ENCODE measurements around the gene KRT78. TPM values are rescaled to one million over a fixed set of nuclear protein-coding genes. Genes with fewer than 3 reads are reported as not detected.

The KRT78 gene
- total and polyA plus RNA-seq, 8 donors, result 0.14 to 0.21 (median 0.14) TPM; not detected in 5

- Histone ChIP-seq H3K27me3 (peaks cover 0 to 63% of the 10 kb centered on the region in 2 donors), H3K36me3 (no peaks in the 10 kb centered on the region), H3K9me3 (no peaks in the 10 kb centered on the region), H3K4me3 (no peak within 1 kb of the TSS), H3K4me1 (no peaks in the 10 kb centered on the region), H3K27ac (no peak within 1 kb of the TSS)
- TF ChIP-seq CTCF (IDR thresholded peaks at IDR 0.05), result no peak
- no peak for ATAC-seq
- DNase-seq, result no peak
- intact Hi-C loops (cut with DNase I), result no loop called here
Observed at GRCh38 chr12:52833922-52834726, 14.7 kb downstream of the KRT78 start, which contains the start of gene KRT79. TSS of gene KRT79 (minus strand) at chr12:52834311. CDS start at chr12:52834260, 51 bp downstream.

GRCh38 chr12:52832985-52833905, 15.5 kb downstream of the KRT78 start:
- DNase-seq (no peak), ATAC-seq (no peak)
- peaks cover 0 to 55% of the 10 kb centered on the region in 2 donors for H3K27me3 ChIP-seq
- TF ChIP-seq CTCF (IDR thresholded peaks at IDR 0.05), result no peak
- no peak overlapping the region for H3K27ac ChIP-seq
- H3K4me1 ChIP-seq, result no peaks in the 10 kb centered on the region
- intact Hi-C loops (cut with DNase I), result no loop called here
- no peaks in the 10 kb centered on the region for H3K36me3 ChIP-seq
- no peak overlapping the region for H3K4me3 ChIP-seq
- H3K9me3 ChIP-seq, result no peaks in the 10 kb centered on the region

GRCh38 chr12:52832451-52832850, 16.3 kb downstream of the KRT78 start:
- Histone ChIP-seq H3K36me3 (no peaks in the 10 kb centered on the region), H3K9me3 (no peaks in the 10 kb centered on the region), H3K4me3 (no peak overlapping the region), H3K27ac (no peak overlapping the region), H3K4me1 (no peaks in the 10 kb centered on the region), H3K27me3 (peaks cover 0 to 49% of the 10 kb centered on the region in 2 donors)
- no peak for TF ChIP-seq CTCF (IDR thresholded peaks at IDR 0.05)
- intact Hi-C loops (cut with DNase I), result no loop called here
- no peak for DNase-seq
- ATAC-seq, result no peak

- Histone ChIP-seq H3K36me3 (no peaks in the 10 kb centered on the region), H3K4me3 (no peak overlapping the region), H3K27me3 (peaks cover 0 to 45% of the 10 kb centered on the region in 2 donors), H3K27ac (no peak overlapping the region), H3K4me1 (no peaks in the 10 kb centered on the region), H3K9me3 (no peaks in the 10 kb centered on the region)
- DNase-seq (no peak), ATAC-seq (no peak)
- intact Hi-C loops (cut with DNase I), result no loop called here
- no peak for TF ChIP-seq CTCF (IDR thresholded peaks at IDR 0.05)
Observed at GRCh38 chr12:52831251-52831650, 17.5 kb downstream of the KRT78 start.

Measured in left lung (tissue), 10 donors.